Liver (tissue), 9 donors: ENCODE measurements around the gene CTRB1. TPM values are rescaled to one million over a fixed set of nuclear protein-coding genes. Genes with fewer than 3 reads are reported as not detected.

ENCODE experiments used
- DNase-seq: peaks from one replicate; pipeline ENCODE4 v3.0.0-alpha.2; 2017; ENCODE audit warnings: low spot score
- H3K27ac ChIP-seq, 2 donors: one replicate each; pipeline ENCODE4 v1.7.0; 2013; ENCODE audit warnings: inconsistent platforms in 2 of 2, low read length in 2 of 2, control low read depth in 1 of 2, low read depth in 1 of 2, mild to moderate bottlenecking in 1 of 2
- H3K27me3 ChIP-seq, 4 donors: one replicate each; pipeline versions ENCODE4 v1.6.1 to v1.7.0; 2013; ENCODE audit warnings: low read length in 3 of 4, inconsistent platforms in 1 of 4, mild to moderate bottlenecking in 1 of 4, moderate library complexity in 1 of 4; ENCODE audit not compliant: control insufficient read depth in 4 of 4, insufficient read depth in 4 of 4
- H3K36me3 ChIP-seq, 4 donors: one replicate each; pipeline versions ENCODE4 v1.6.1 to v1.7.0; 2013; ENCODE audit warnings: low read length in 3 of 4, mild to moderate bottlenecking in 3 of 4, low read depth in 1 of 4, moderate library complexity in 1 of 4; ENCODE audit not compliant: control insufficient read depth in 4 of 4, insufficient read depth in 3 of 4
- H3K4me1 ChIP-seq, 4 donors: one replicate each; pipeline versions ENCODE4 v1.6.1 to v1.7.0; 2013; ENCODE audit warnings: low read length in 3 of 4, mild to moderate bottlenecking in 3 of 4, moderate library complexity in 1 of 4; ENCODE audit not compliant: control insufficient read depth in 4 of 4, insufficient read depth in 4 of 4
- H3K4me3 ChIP-seq, 3 donors: one replicate each; pipeline versions ENCODE4 v1.6.1 to v1.7.0; 2013; ENCODE audit warnings: low read length in 3 of 3, control low read depth in 1 of 3, low read depth in 1 of 3, mild to moderate bottlenecking in 1 of 3
- H3K9ac ChIP-seq, 2 donors: one replicate each; pipeline ENCODE4 v1.7.0; 2013; ENCODE audit warnings: low read length in 2 of 2, mild to moderate bottlenecking in 2 of 2, moderate library complexity in 2 of 2, control low read depth in 1 of 2, low read depth in 1 of 2
- H3K9me3 ChIP-seq, 4 donors: one replicate each; pipeline versions ENCODE4 v1.6.1 to v1.7.0; 2013; ENCODE audit warnings: low read length in 3 of 4; ENCODE audit not compliant: control insufficient read depth in 4 of 4
- ATF3 ChIP-seq: IDR thresholded peaks from 2 replicates; pipeline ENCODE4 v1.6.1; 2016; ENCODE audit warnings: antibody characterized with exemption
- CTCF ChIP-seq: fragments of 150-350 bp; IDR thresholded peaks from 2 replicates; pipeline ENCODE4 v1.5.1; 2017; ENCODE audit warnings: improper control_type of control experiment, low read depth, low read length; ENCODE audit not compliant: missing input control
- EGR1 ChIP-seq, 2 donors: IDR thresholded peaks; 2 replicates each; pipeline ENCODE4 v1.6.1; 2016 to 2018; ENCODE audit warnings: antibody characterized with exemption in 2 of 2, low read depth in 2 of 2
- FOXA1 ChIP-seq: IDR thresholded peaks from 2 replicates; pipeline ENCODE4 v1.6.1; 2016; ENCODE audit warnings: antibody characterized with exemption
- FOXA2 ChIP-seq: IDR thresholded peaks from 2 replicates; pipeline ENCODE4 v1.6.1; 2016; ENCODE audit warnings: antibody characterized with exemption
- GABPA ChIP-seq, 2 donors: IDR thresholded peaks in 1 of 2; conservative IDR thresholded peaks in 1 of 2; 2 replicates each; pipeline ENCODE4 v1.6.1; 2016; ENCODE audit warnings: antibody characterized with exemption in 2 of 2, mild to moderate bottlenecking in 1 of 2, moderate library complexity in 1 of 2
- HNF4A ChIP-seq, 2 donors: conservative IDR thresholded peaks; 2 replicates each; pipeline ENCODE4 v1.6.1; 2016; ENCODE audit warnings: antibody characterized with exemption in 2 of 2, mild to moderate bottlenecking in 2 of 2
- HNF4G ChIP-seq: IDR thresholded peaks from 2 replicates; pipeline ENCODE4 v1.6.1; 2016; ENCODE audit warnings: antibody characterized with exemption
- JUND ChIP-seq, 2 donors: IDR thresholded peaks; 2 replicates each; pipeline ENCODE4 v1.6.1; 2016; ENCODE audit warnings: antibody characterized with exemption in 2 of 2
- MAX ChIP-seq: IDR thresholded peaks from 2 replicates; pipeline ENCODE4 v1.6.1; 2016; ENCODE audit warnings: antibody characterized with exemption
- NR2F2 ChIP-seq: IDR thresholded peaks from 2 replicates; pipeline ENCODE4 v1.6.1; 2016; ENCODE audit warnings: antibody characterized with exemption
- RAD21 ChIP-seq, 2 donors: IDR thresholded peaks; 2 replicates each; pipeline ENCODE4 v1.6.1; 2016; ENCODE audit warnings: antibody characterized with exemption in 2 of 2, mild to moderate bottlenecking in 2 of 2
- REST ChIP-seq: IDR thresholded peaks from 2 replicates; pipeline ENCODE4 v1.6.1; 2016; ENCODE audit warnings: antibody characterized with exemption, mild to moderate bottlenecking
- RXRA ChIP-seq, 2 donors: IDR thresholded peaks; 2 replicates each; pipeline ENCODE4 v1.6.1; 2017 to 2018; ENCODE audit warnings: antibody characterized with exemption in 2 of 2, mild to moderate bottlenecking in 1 of 2
- SP1 ChIP-seq: IDR thresholded peaks from 2 replicates; pipeline ENCODE4 v1.6.1; 2018; ENCODE audit warnings: antibody characterized with exemption, mild to moderate bottlenecking
- TAF1 ChIP-seq: conservative IDR thresholded peaks from 2 replicates; pipeline ENCODE4 v1.6.1; 2016; ENCODE audit warnings: antibody characterized with exemption, mild to moderate bottlenecking
- YY1 ChIP-seq: IDR thresholded peaks from 2 replicates; pipeline ENCODE4 v1.6.1; 2016; ENCODE audit warnings: antibody characterized with exemption, mild to moderate bottlenecking
- ZBTB33 ChIP-seq: IDR thresholded peaks from 2 replicates; pipeline ENCODE4 v1.6.1; 2016; ENCODE audit warnings: antibody characterized with exemption
- WGBS: extraction: QIAGEN DNeasy Blood & Tissue Kit; methylation state at CpG from one replicate; pipeline ENCODE4 v1.1.7; 2013; 5-methylcytosine and 5-hydroxymethylcytosine counted together
- polyA plus RNA-seq, 2 donors: library from polyadenylated mRNA; stranded (reverse) in 1 of 2; unstranded in 1 of 2; fragments of 200-250 nt in 1 of 2; fragments of >200 nt in 1 of 2; fragmentation: Nextera tagmentation in 1 of 2; extraction: Ambion mirVana in 1 of 2; gene quantifications; one replicate each; pipeline versions ENCODE4 v1.2.1 to v1.2.3, GENCODE V29; 2013 to 2015
- total RNA-seq, 2 donors: library from RNA; depleted of rRNA; stranded (reverse); fragments of >200 nt; gene quantifications; one replicate each; pipeline ENCODE4 v1.2.3, GENCODE V29; 2014
- donor health status: healthy.
- donor health status: healthy.
- donor health status: healthy.
- donor health status: healthy.
- donor health status: healthy.

CTRB1 gene
- total and polyA plus RNA-seq, 4 donors, result not detected

GRCh38 chr16:75230471-75231110 is 11.8 kb downstream of the CTRB1 start:
- no peak for DNase-seq
- Histone ChIP-seq H3K27me3 (no peaks in the 10 kb centered on the region), H3K4me3 (no peak overlapping the region), H3K9ac (no peak overlapping the region), H3K9me3 (no peaks in the 10 kb centered on the region), H3K27ac (no peak overlapping the region), H3K36me3 (peaks cover 3 to 26% (median 22%) of the 10 kb centered on the region in 4 donors), H3K4me1 (no peaks in the 10 kb centered on the region)
- WGBS, result 90% methylated on average over 9 of the region's 9 CpGs
- no peak for TF ChIP-seq REST
- no peak for TF ChIP-seq TAF1
- TF ChIP-seq MAX, result no peak
- TF ChIP-seq HNF4G, result no peak
- TF ChIP-seq CTCF, result no peak
- TF ChIP-seq ZBTB33, result no peak
- TF ChIP-seq NR2F2, result no peak
- TF ChIP-seq GABPA (IDR thresholded peaks at IDR 0.05 in 1 of 2, conservative IDR thresholded peaks at IDR 0.05 in 1 of 2), result no peak
- no peak for TF ChIP-seq RXRA (IDR thresholded peaks at IDR 0.05)
- no peak for TF ChIP-seq EGR1 (IDR thresholded peaks at IDR 0.05; ENCODE audit: low read depth in 2 of 2)
- no peak for TF ChIP-seq RAD21 (IDR thresholded peaks at IDR 0.05)
- TF ChIP-seq HNF4A (conservative IDR thresholded peaks at IDR 0.05), result no peak
- TF ChIP-seq FOXA2, result no peak

GRCh38 chr16:75231570-75231969 is 12.8 kb downstream of the CTRB1 start:
- no peak for DNase-seq
- Histone ChIP-seq H3K9ac (no peak overlapping the region), H3K4me3 (no peak overlapping the region), H3K4me1 (no peaks in the 10 kb centered on the region), H3K27me3 (no peaks in the 10 kb centered on the region), H3K36me3 (peaks cover 3 to 33% (median 25%) of the 10 kb centered on the region in 4 donors), H3K27ac (no peak overlapping the region), H3K9me3 (no peaks in the 10 kb centered on the region)
- 87% methylated on average over 11 of the region's 11 CpGs for WGBS
- TF ChIP-seq CTCF (no peak), FOXA2 (no peak), JUND (IDR thresholded peaks at IDR 0.05) (no peak), YY1 (no peak), SP1 (no peak), FOXA1 (no peak), GABPA (IDR thresholded peaks at IDR 0.05 in 1 of 2, conservative IDR thresholded peaks at IDR 0.05 in 1 of 2) (no peak), ATF3 (no peak), TAF1 (no peak), RXRA (IDR thresholded peaks at IDR 0.05) (no peak), ZBTB33 (no peak), RAD21 (IDR thresholded peaks at IDR 0.05) (no peak)
